A204.1 (cell line): ENCODE measurements around the gene RPS3A.
"Not testable (repeated sequence)": the region's sequence is repeated elsewhere in the genome, so short reads cannot be mapped to it uniquely, and the experiment has no call there.

Experiments
- FAIRE-seq: peaks from 2 replicates; lab custom pipeline; 2012; peaks lifted over from hg19 to GRCh38; lab: Jason Lieb, UNC

RPS3A gene

DNA sequence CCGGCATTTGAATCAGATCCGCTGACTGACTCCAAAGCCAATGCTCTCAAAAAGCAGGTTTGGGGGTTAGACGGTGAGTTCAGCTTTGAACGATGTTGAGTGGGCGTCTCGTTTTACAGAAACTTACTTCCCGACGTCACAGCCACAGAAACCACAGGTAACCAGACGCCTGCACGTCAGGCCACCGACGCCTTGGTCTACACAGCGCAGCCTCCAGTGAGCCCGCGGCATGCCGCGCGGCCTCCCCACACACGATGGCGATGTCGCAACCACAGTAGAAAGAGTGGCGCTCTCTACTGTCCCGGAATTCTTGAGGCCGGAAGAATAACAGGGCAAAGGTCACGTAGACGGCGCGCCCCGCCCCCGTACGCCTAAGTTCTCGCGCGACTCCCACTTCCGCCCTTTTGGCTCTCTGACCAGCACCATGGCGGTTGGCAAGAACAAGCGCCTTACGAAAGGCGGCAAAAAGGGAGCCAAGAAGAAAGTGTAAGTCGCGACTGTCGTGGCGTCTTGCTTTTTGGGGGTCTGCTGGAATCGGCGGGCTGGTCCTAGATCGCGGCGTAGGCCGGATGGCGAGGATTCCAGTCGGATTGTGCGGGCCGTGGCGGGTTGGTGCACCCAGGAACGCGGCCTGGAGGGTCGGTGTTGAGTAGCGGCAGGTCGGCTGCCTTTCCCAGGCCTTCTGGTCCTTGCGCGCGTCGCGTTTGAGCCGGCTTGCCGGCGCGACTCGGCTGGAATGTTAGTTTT is at the start of gene RPS3A:
Gene RPS3A (plus strand): TSS at position 400 of the 747 bp plus-strand sequence. CDS start 25 bp downstream, at position 425.
- peak; percentile 93 for FAIRE-seq

DNA sequence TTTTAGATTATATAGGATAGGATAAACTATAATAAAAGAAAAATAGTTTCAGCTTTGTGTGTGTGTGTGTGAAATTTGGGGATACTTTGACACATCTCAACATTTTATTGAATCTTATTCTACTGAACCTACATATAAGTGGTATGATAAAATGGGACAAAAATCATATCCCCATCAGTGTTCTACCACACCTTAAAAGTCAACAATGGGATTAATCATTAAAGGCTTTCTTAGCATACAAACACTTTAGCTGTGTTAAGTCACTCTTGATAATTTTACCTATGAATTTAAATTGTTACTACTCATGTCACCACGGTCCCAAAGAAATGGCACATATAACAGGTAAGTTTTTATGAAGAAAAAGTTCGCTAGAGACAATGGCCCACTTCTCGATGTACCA is 46.6 kb upstream of the RPS3A start:
- FAIRE-seq: no peak

DNA sequence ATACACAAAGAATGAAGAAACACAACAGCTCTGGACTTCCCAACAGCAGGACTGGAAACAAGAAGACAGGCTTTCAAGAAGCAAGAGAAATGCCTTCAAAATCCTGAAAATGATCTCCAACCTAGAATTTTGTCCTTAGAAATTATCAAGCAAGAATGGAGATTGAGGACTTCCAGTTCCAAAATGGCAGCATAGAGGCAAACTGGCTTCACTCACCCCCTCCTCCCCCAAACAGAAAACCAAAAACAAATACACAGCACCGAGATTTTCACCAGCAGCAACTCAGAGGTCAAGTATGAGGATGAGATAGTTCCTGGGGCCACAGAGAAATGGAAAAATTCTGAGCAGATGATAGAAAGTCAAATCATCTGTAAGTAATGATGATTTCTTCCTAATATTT is 43.9 kb upstream of the RPS3A start:
- no peak for FAIRE-seq

DNA sequence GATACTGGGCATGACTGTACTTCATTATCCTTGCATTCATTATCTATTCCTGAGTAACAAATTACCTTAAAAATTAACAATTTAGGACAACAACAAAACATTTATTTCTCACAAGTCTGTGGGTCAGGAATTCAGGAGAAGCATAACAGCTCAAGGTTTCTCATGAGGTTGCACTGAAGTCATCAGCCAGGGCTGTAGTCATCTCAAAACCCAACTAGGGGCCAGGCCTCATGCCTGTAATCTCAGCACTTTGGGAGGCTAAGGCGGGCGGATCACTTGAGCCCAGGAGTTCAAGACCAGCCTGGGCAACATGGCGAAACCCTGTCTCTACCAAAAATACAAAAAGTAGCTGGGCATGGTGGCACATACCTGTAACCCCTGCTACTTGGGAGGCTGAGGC is 36.3 kb upstream of the RPS3A start:
- FAIRE-seq: not testable (repeated sequence)

DNA sequence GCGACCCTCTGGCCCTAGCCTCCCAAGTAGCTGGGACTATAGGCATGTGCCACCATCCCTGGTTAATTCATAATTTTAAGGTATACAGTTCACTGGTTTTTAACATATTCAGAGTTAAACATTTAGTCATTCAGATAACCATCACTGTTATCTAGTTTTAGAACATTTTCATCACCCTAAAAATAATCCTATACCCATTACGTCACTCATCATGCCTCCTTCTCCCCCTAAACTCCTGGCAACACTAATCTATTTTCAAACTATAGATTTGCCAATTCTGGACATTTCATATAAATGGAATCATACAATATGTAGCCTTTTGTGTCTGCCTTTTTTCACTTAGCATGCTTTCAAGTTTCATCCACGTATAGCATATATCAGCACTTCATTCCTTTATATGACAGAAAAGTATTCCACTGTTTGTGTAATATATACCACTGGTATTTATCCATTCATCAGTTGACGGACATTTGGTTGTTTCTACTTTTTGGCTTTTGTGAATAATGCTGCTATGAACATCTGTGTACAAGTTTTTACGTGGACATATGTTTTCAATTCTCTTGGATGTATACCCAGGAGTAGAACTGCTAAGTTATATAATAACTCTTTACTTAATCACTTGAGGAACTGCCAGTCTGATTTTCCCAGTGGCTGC is 32.0 kb upstream of the RPS3A start:
- no peak for FAIRE-seq

DNA sequence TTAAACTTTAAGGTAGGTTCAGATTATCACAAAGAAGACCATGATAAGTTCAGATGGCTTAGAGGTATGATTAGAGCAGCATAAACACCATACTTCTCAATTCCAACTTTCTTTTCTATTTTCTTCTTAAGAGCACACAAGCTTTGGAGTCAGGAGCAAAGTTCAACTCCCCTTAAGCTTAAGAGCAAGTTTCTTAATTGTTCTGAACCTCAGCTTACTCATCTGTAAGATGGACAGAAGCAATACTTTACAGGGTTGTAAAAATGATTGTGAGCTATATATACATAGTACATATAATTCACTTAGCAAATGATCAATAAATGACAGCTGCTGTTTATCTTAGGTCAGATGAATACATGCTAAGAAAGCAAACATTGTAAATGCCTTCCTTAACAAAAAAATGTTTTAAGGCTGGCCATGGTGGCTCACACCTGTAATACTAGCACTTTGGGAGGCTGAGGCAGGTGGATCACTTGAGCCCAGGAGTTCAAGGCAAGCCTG is 25.0 kb upstream of the RPS3A start:
- no peak for FAIRE-seq

DNA sequence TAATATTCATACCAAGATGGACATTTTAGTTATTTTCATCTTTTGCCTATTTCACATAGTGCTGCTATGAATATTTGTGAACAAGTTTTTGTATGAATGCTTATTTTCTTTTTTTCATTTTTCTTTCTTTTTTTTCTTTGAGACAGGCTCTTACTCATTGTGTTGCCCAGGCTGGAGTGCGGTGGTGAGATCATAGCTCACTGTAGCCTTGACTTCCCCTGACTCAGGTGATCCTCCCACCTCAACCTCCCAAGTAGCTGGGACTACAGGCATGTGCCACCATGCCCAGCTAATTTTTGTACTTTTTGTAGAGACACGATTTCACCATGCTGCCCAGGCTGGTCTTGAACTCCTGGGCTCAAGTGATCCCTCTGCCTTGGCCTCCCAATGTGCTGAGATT is 21.4 kb upstream of the RPS3A start:
- FAIRE-seq: not testable (repeated sequence)

DNA sequence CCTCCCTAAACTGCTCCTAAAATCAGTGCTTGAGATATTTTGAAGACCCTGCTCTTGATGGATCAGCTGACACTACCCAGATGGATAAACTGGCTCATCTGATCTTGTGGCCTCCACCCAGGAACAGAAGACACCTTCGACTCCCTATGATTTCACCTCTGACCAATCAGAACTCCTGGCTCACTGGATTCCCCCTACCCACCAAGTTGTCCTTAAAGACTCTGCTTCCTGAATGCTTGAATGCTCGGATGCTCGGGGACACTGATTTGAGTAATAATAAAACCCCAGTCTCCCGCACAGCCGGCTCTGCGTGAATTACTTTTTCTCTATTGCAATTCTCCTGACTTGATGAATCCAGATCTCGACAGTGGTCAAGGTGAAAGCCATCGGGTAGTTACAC is 12.0 kb upstream of the RPS3A start:
- no peak for FAIRE-seq

DNA sequence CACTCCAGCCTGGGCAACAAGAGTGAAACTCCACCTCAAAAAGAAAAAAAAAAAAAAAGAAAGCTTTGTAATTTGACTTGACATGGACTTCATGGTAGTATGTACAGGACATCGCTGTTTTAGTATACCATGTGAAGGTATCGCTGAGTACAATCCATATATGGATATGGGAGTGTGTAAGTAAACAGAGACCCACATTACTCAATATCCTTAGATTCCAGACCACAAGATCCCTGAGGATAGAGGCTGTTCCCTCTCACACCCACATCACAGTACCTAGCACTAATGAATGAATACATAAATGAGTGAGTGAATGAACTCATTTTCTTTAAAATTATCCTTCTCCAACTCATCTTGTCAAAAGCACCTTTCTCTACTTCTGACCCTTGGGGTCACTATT is 8.4 kb upstream of the RPS3A start:
- FAIRE-seq: no peak

DNA sequence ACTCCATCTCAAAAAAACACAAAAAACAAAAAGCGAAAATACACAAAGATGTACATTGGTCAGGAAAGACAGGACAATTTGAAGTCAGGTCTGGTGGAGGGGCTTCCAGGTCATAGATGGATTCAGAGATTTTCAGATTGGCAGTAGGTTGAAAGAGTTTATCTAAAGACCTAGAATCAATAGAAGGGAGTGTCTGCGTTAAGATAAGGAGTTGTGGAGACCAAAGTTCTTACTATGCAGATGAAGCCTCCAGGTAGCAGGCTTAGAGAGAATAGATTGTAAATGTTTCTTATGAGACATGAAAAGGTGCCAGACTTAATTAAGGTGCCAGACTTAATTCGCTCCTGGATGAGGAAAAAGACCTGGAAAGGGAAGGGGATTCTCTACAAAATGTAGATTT is 6.9 kb upstream of the RPS3A start:
- no peak for FAIRE-seq

DNA sequence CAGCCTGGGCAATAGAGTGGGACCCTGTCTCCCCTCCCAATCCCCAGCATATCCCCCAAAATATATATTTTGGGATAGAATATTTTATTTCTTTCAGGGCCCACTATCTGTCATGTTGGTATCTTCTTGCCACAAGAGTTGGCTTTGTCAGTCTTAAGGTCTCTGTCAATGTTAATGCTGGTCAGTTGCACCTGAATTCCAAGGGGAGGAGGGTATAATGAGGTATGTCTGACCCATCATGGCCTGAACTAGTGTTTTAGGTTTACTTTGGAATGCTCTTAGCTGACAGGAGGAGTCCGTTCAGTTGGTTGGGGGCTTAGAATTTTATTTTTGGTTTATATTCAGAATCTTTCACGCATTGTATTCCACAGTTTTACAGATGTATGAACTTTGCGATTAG is 6.2 kb upstream of the RPS3A start:
- no peak for FAIRE-seq

DNA sequence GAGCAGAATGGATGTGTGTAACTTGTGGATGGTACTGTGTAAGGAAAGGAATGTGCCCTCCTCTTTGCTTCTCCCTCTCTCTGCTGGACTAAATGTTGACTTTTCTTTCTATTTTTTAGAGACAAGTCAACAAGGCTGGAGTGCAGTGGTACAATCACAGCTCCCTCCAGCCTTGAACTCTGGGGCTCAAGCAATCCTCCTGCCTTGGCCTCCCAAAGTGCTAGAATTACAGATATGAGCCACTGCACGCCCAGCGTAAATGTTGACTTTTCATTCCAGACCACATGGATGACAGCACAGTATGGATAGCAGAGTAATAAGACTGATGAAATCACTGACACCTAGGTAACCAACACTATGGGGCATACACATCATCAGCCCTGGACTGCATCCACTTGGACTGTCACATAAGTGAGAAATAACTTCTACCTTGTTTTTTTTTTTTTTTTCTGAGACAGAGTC is 5.1 kb upstream of the RPS3A start:
- no peak for FAIRE-seq

DNA sequence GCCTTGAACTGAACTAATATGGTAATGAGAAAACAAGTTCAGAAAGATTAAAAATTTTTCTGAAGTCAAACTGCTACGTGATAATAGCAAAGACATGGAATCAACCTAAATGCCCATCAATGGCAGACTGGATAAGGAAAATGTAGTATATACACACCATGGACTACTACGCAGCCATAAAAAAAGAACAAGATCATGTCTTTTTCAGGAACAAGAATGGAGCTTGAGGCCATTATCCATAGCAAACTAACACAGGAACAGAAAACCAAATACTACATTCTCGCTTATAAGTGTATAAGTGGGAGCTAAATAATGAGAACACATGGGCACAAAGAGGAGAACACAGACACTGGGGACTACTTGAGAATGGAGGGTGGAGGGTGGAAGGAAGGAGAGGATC is 4.3 kb upstream of the RPS3A start:
- no peak for FAIRE-seq

DNA sequence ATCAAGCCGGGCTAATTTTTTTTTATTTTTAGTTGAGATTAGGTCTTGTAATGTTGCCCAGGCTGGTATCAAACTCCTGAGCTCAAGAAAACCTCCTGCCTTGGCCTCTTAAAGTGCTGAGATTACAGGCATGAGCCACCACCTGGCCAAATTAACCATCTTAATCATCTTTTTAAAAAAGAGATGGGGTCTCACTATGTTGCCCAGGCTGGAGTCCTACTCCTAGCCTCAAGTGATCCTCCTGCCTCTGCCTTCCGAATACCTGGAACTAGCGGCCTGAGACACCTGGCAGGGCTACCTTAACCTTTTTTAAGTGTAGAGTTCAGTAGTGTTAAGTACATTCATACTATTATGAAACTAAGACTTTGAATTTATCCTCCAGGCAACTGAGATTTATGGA is 1.7 kb upstream of the RPS3A start:
- FAIRE-seq: no peak

DNA sequence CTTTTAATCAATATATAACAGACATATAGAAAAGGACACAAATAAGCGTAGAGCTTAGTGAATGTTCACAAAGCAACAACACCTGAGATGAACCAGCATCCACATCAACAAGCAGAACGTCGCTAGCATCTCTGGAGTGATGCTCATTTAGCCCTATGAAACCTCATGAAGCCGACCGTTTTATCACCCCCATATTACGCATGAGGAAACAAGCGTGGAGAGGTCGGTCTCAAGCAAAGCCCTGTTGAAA is 524 bp upstream of the RPS3A start:
- no peak for FAIRE-seq

DNA sequence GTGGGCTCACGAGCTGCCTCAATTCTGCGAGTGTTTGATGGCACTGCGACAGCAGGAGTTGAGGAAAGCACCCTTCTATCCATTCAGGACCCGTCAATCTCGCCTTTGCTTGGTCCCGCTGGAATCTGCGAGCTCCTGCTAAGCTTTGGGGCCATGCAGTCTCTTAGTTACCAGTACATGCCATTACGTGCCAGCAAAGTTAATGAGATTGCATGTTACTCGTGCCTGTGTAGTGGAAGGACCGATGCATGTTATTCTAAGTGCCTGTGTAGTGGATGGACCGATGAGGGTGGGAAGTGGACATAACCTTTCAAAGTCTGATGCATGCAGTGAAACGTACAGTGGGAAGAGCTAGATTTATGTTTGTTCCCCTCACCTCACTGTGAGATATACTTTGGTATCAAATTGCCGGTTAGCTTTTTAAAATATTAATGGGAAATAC is 569 bp downstream of the RPS3A start:
- FAIRE-seq: no peak

DNA sequence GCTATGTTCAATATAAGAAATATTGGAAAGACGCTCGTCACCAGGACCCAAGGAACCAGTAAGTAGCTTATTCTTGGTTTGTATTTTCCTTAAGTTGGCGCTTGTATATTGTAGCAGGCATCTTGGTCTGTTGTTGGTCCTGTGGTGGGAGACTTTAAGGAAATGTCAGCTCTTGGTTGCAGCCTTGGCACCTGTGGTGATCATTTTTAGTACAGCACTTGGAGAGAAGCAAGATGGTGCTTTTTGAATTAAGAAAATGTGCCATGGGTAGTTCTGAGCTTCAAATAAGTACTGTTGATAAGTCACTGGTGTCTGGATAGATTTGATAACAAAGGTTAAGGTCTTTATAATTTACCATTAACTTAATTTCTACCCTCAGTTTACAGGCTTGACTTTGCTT is 1.1 kb downstream of the RPS3A start:
- FAIRE-seq: no peak

DNA sequence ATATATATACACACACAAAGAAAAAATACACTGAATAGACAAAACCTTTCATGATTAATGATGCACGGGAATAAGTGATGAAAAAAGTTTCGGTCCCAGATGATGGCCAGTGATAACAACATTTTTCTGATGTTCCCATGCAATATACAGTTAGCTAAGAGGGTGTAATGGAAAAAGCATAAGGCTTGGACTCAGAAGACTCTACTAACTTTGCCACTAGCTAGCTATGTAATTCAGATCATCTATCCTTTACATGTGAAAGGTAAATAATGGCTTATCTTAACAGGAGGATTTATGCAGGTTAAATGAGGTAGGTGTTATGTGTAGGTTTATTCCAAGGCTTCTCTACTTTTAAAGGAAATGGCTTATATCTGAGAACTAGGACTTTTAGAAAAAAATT is 4.3 kb downstream of the RPS3A start:
- no peak for FAIRE-seq

DNA sequence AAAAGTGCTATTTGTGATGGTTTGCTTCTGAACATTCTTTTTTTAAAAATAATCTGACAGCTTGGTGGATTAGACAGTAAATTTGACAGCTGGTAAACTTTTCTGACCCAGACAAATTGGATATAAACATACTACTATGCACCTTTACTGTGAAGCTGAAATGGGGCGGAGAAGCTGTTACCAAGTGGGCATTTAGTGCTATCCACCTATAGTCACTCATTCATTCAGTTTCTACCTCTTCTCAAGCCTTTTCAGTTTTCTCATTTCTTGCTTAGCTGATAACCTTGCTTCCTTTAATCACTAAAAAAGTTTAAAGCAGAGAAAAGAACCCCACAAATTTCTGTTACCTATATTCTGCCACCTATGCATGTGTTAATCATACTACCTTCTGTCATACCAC is 5.2 kb downstream of the RPS3A start:
- no peak for FAIRE-seq

DNA sequence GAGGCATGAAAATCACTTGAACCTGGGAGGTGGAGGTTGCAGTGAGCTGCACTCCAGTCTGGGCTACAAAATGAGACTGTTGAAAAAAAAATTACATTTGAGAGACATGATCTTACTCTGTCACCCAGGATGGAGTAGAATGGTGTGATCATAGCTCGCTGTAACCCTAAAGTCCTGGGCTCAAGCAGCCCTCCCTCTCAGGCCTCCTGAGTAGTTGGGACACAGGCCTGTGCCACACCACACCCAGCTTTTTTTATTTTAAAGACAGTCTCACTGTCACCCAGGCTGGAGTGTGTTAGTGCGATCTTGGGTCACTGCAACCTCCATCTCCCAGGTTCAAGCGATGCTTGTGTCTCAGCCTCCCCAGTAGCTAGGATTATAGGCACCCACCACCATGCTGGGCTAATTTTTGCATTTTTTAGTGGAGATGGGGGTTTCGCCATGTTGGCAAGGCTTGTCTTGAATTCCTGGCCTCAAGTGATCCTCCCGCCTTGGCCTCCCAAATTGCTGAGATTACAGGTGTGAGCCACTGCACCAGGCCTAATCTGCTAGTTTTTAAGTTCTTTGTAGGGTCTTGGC is 6.1 kb downstream of the RPS3A start:
- no peak for FAIRE-seq

DNA sequence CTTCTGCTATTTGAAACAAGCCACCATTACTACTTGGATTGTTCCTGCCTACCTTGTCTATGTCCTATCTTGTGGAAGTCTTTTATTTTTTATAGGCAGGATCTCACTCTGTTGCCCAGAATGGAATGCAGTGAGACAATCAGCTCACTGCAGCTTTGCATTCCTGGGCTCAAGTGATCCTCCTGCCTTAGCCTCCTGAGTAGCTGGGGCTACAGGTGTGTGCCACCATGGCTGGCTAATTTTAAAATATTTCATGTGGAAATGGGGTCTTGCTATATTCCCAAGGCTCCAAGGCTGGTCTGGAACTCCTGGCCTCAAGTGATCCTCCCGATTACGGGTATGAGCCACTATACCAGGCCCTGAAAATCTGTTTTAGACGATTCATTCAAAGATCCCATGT is 7.6 kb downstream of the RPS3A start:
- no peak for FAIRE-seq

DNA sequence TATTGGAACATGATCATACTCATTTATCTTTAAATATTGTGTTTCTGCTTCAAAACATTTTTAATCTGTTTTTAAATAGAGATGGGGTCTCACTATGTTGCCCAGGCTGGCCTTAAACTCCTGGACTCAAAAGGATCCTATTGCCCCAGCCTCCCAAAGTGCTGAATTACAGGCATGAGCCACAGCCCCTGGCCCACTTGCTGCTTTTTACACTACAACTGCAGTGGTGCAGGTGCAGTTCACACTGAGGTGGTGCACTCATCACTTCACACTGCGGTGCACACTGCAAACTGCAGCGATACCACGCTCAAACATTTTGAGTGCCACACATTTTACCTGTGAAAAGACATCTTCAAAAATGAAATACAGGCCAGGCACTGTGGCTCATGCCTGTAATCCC is 10.8 kb downstream of the RPS3A start:
- FAIRE-seq: no peak

DNA sequence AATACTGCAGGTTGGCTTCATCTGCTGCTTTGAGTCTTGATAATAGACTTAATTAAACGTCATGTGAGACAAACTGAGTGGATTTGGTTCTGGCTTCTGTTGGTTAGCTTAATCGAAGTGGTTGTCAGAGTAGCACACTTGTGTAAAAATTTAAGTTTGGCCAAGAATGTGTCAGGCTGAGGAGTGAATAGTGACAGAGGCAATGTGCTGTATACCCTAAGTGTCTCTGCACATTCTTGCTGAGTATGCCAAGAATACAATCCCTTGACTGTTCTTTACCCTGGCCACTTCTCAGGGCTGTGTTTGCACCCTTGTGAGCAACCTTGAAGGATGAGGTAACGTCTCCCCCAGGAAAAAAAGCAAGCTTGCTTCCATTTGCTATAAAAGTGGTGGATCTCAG is 14.9 kb downstream of the RPS3A start:
- FAIRE-seq: no peak

DNA sequence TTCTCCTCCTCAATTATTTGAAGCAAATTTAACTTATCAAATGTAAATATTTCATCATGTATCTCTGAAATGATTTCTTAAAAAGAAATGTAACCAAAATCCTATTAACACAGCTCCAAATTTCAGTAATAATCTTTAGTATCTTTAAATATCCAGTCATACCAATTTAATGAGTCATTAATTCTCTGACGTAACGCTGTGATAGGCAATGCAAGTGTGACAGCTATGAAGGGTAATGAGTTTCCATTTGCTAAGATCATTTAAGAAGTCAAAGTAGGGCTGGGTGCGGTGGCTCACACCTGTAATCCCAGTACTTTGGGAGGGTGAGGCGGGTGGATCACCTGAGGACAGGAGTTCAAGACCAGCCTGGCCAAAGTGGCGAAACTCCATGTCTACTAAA is 15.6 kb downstream of the RPS3A start:
- no peak for FAIRE-seq
